GM23338 (cell line): ENCODE results near the gene TBCB. TPM values are rescaled to one million over a fixed set of nuclear protein-coding genes. Genes with fewer than 3 reads are reported as not detected.

Source experiments
- ATAC-seq: fragments of 200-7000 bp; cut with Tn5 transposase; 3 replicates; pipeline ENCODE4 v1.9.1; 2020
- DNase-seq: peaks from one replicate; pipeline ENCODE4 v3.0.0-alpha.2; 2015; ENCODE audit warnings: low spot score
- H2AFZ ChIP-seq: fragments of 200-600 bp; sonication (generic); 2 replicates; pipeline ENCODE4 v1.8.0; 2016; ENCODE audit warnings: antibody characterized with exemption, mild to moderate bottlenecking, moderate library complexity
- H3F3A ChIP-seq: fragments of 200-600 bp; sonication (generic); replicated peaks from 2 replicates; pipeline ENCODE4 v1.8.0; 2017; ENCODE audit warnings: antibody characterized with exemption, mixed run types, low read depth
- H3K27ac ChIP-seq: fragments of 200-600 bp; sonication (generic); 2 replicates; pipeline ENCODE4 v1.6.1; 2016; ENCODE audit warnings: low read depth
- H3K27me3 ChIP-seq: fragments of 200-600 bp; sonication (generic); 2 replicates; pipeline ENCODE4 v1.8.0; 2016; ENCODE audit warnings: mild to moderate bottlenecking, mixed run types, moderate library complexity; ENCODE audit not compliant: insufficient read depth
- H3K36me3 ChIP-seq: fragments of 200-600 bp; sonication (generic); 2 replicates; pipeline ENCODE4 v1.8.0; 2016; ENCODE audit warnings: mild to moderate bottlenecking; ENCODE audit not compliant: insufficient read depth
- H3K4me1 ChIP-seq: fragments of 200-600 bp; sonication (generic); 2 replicates; pipeline ENCODE4 v1.8.0; 2016; ENCODE audit warnings: mild to moderate bottlenecking, moderate library complexity; ENCODE audit not compliant: insufficient read depth
- H3K4me2 ChIP-seq: fragments of 200-600 bp; sonication (generic); 2 replicates; pipeline ENCODE4 v1.7.1; 2017; ENCODE audit warnings: mixed run types
- H3K4me3 ChIP-seq: fragments of 200-600 bp; sonication (generic); 2 replicates; pipeline ENCODE4 v1.6.1; 2016; ENCODE audit warnings: mixed run types
- H3K79me2 ChIP-seq: fragments of 200-600 bp; sonication (generic); replicated peaks from 2 replicates; pipeline ENCODE4 v1.8.0; 2017; ENCODE audit warnings: mild to moderate bottlenecking; ENCODE audit not compliant: insufficient read depth
- H3K9me2 ChIP-seq: fragments of 200-600 bp; sonication (generic); 2 replicates; pipeline ENCODE4 v1.8.0; 2017; ENCODE audit not compliant: insufficient read depth
- H4K20me1 ChIP-seq: fragments of 200-600 bp; sonication (generic); replicated peaks from 2 replicates; pipeline ENCODE4 v1.8.0; 2017; ENCODE audit warnings: mild to moderate bottlenecking; ENCODE audit not compliant: insufficient read depth
- H3K27ac Mint-ChIP-seq: 2 replicates; pipeline ENCODE4 v1.8.0; 2020; ENCODE audit warnings: inconsistent platforms, mild to moderate bottlenecking, moderate library complexity, mixed read lengths
- H3K27me3 Mint-ChIP-seq: 3 replicates; pipeline ENCODE4 v1.8.0; 2022; ENCODE audit warnings: low read depth, mild to moderate bottlenecking, moderate library complexity, mixed read lengths, inconsistent platforms; ENCODE audit not compliant: insufficient read depth, poor library complexity
- H3K36me3 Mint-ChIP-seq: 3 replicates; pipeline ENCODE4 v1.8.0; 2021; ENCODE audit warnings: low read depth, mild to moderate bottlenecking, inconsistent platforms, moderate library complexity, mixed read lengths
- H3K4me1 Mint-ChIP-seq: 3 replicates; pipeline ENCODE4 v1.8.0; 2020; ENCODE audit warnings: mild to moderate bottlenecking, inconsistent platforms, mixed read lengths
- H3K4me3 Mint-ChIP-seq: 3 replicates; pipeline ENCODE4 v1.8.0; 2021; ENCODE audit warnings: moderate library complexity, mild to moderate bottlenecking, inconsistent platforms, mixed read lengths
- H3K9me3 Mint-ChIP-seq: 3 replicates; pipeline ENCODE4 v1.8.0; 2020; ENCODE audit warnings: moderate library complexity, mild to moderate bottlenecking, inconsistent platforms, mixed read lengths
- CREB1 ChIP-seq: fragments of 250-450 bp; sonication (Bioruptor Pico); IDR thresholded peaks from 2 replicates; pipeline ENCODE4 v1.5.0; 2020; ENCODE audit warnings: low read depth, mild to moderate bottlenecking, moderate library complexity
- CTCF ChIP-seq, 2 experiments: fragments of 200-600 bp in 1 of 2; sonication (generic) in 1 of 2; conservative IDR thresholded peaks; 2 replicates each; pipeline versions ENCODE4 v1.5.1 to v1.6.1; 2016 to 2017; ENCODE audit warnings: antibody characterized with exemption in 2 of 2, low read depth in 2 of 2, mild to moderate bottlenecking in 2 of 2, moderate library complexity in 1 of 2
- ETS1 ChIP-seq: IDR thresholded peaks from 2 replicates; pipeline ENCODE4 v1.6.1; 2016; ENCODE audit warnings: antibody characterized with exemption
- EZH2 ChIP-seq: fragments of 200-600 bp; sonication (generic); IDR thresholded peaks from one replicate; pipeline ENCODE4 v1.8.0; 2017; ENCODE audit warnings: antibody characterized with exemption, mild to moderate bottlenecking, low read depth; ENCODE audit not compliant: unreplicated experiment
- EZH2phosphoT487 ChIP-seq: fragments of 200-600 bp; sonication (generic); IDR thresholded peaks from one replicate; pipeline ENCODE4 v1.8.1; 2018; ENCODE audit warnings: antibody characterized with exemption; ENCODE audit not compliant: unreplicated experiment
- JUNB ChIP-seq: IDR thresholded peaks from one replicate; pipeline ENCODE4 v1.6.1; 2016; ENCODE audit warnings: antibody characterized with exemption; ENCODE audit not compliant: unreplicated experiment
- NANOG ChIP-seq: IDR thresholded peaks from 2 replicates; pipeline ENCODE4 v1.6.1; 2016; ENCODE audit warnings: antibody characterized with exemption, borderline replicate concordance
- POLR2AphosphoS5 ChIP-seq: IDR thresholded peaks from 2 replicates; pipeline ENCODE4 v1.6.1; 2016; ENCODE audit warnings: antibody characterized with exemption, low read depth
- REST ChIP-seq: IDR thresholded peaks from one replicate; pipeline ENCODE4 v1.6.1; 2018; ENCODE audit warnings: antibody characterized with exemption; ENCODE audit not compliant: unreplicated experiment
- STAT1 ChIP-seq: IDR thresholded peaks from one replicate; pipeline ENCODE4 v1.6.1; 2016; ENCODE audit warnings: antibody characterized with exemption; ENCODE audit not compliant: unreplicated experiment
- ZNF114 ChIP-seq: fragments of 250-450 bp; sonication (Bioruptor Pico); IDR thresholded peaks from 2 replicates; pipeline ENCODE4 v1.5.0; 2020; ENCODE audit warnings: mild to moderate bottlenecking, moderate library complexity
- ZNF331 ChIP-seq: fragments of 250-450 bp; sonication (Bioruptor Pico); IDR thresholded peaks from 2 replicates; pipeline ENCODE4 v1.5.0; 2020; ENCODE audit warnings: low read depth, mild to moderate bottlenecking, moderate library complexity
- ZNF462 ChIP-seq: fragments of 250-450 bp; sonication (Bioruptor Pico); IDR thresholded peaks from 2 replicates; pipeline ENCODE4 v1.5.0; 2020; ENCODE audit warnings: mild to moderate bottlenecking, moderate library complexity
- polyA plus RNA-seq: library from polyadenylated mRNA; unstranded; fragments of >200 nt; fragmentation: Nextera tagmentation; extraction: Ambion mirVana; gene quantifications from 2 replicates; pipeline ENCODE4 v1.2.1, GENCODE V29; 2016
- total RNA-seq: library from RNA; depleted of rRNA; stranded (reverse); fragments of >200 nt; shearing (Covaris generic); gene quantifications from 2 replicates; pipeline ENCODE4 v1.2.3, GENCODE V29; 2014

Gene TBCB
- total and polyA plus RNA-seq, 2 experiments from 2014 or later, result 275 to 290 TPM

GRCh38 chr19:36128392-36128736 is 13.1 kb downstream of the TBCB start:
- DNase-seq, result peak; percentile 51

More at GRCh38 chr19:36128392-36128736, 13.1 kb downstream of the TBCB start:
- H3K36me3 Mint-ChIP-seq, result peaks cover 27% of the 10 kb centered on the region
- peaks cover 11% of the 10 kb centered on the region for H3F3A ChIP-seq
- peak; percentile 27 for ATAC-seq
- H3K79me2 ChIP-seq, result no peaks in the 10 kb centered on the region
- H4K20me1 ChIP-seq, result no peaks in the 10 kb centered on the region
- no peak for TF ChIP-seq ZNF114 (CRISPR knock-in tag)
- TF ChIP-seq JUNB, result no peak
- TF ChIP-seq STAT1, result no peak
- no peak for TF ChIP-seq ETS1
- no peak for TF ChIP-seq REST
- TF ChIP-seq POLR2AphosphoS5, result no peak
- no peak for TF ChIP-seq NANOG
- TF ChIP-seq CTCF (conservative IDR thresholded peaks at IDR 0.05; ENCODE audit: low read depth in 2 of 2), result no peak
- TF ChIP-seq CREB1 (CRISPR knock-in tag), result no peak
- TF ChIP-seq ZNF331 (CRISPR knock-in tag), result no peak
- no peak for TF ChIP-seq EZH2phosphoT487
- TF ChIP-seq ZNF462 (CRISPR knock-in tag), result no peak
- TF ChIP-seq EZH2, result no peak
- peaks cover 16% of the 10 kb centered on the region for H3K27me3 Mint-ChIP-seq
- no peaks in the 10 kb centered on the region for H3K36me3 ChIP-seq
- no peaks in the 10 kb centered on the region for H3K27me3 ChIP-seq
- no peaks in the 10 kb centered on the region; the same call in 1 of the 2 replicates for H3K4me1 ChIP-seq
- H3K9me2 ChIP-seq, result no peaks in the 10 kb centered on the region
- H3K4me3 ChIP-seq, result peak overlapping the region; percentile 59
- H3K27ac Mint-ChIP-seq, result peak overlapping the region; percentile 93
- peak overlapping the region; percentile 76 for H3K4me2 ChIP-seq
- peak overlapping the region; percentile 87 for H3K27ac ChIP-seq
- peaks cover 5% of the 10 kb centered on the region for H3K4me1 Mint-ChIP-seq
- H3K9me3 Mint-ChIP-seq, result peaks cover 5% of the 10 kb centered on the region; the same call in 2 of the 3 replicates
- peak overlapping the region; percentile 44; the same call in 1 of the 2 replicates for H2AFZ ChIP-seq
- peak overlapping the region; percentile 86 for H3K4me3 Mint-ChIP-seq
